GM21515 (cell line): ENCODE data around the gene MTUS2.

Source experiments
- ATAC-seq: cut with Tn5 transposase; IDR thresholded peaks from one replicate; pipeline ENCODE4 v1.9.1; 2021; ENCODE audit not compliant: unreplicated experiment

MTUS2 gene

DNA sequence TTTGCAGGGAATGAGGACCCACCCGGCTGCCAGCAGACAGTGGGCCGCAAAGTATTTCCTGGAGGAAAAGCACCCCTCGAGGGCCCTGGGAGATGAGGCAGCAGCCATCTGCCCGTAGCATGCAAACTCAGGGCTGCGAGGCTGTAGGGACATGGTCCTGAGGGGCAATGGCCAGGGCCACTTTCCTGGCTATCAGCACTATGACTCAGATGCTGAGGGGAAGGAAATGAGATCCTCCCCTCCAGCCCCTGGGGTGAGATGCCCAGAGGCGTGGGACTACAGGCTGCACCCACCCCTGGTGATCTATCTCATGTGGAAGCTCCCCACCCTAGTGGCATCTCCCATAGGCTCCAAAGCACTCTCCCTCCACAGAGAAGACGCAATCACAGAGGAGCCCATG is 695.2 kb downstream of the MTUS2 start:
- ATAC-seq: no peak

DNA sequence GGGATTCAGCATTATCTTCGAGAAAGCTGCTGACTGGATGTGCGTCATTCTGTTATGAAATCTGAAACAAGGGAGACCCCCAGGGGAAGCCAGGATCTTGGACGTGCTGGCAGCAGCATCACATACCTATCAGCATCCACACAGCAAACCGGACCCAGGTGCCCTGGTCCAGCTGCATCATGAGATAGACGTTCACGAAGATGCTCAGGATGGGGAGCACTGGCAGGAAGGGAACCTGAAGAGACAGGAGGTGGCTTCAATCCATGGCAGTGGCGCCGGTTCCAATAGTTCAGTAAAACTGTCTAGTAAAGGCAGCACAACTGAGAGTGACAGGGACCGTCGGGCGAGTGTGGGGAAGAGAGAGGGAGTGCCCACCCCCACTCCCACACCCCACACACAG is 695.9 kb downstream of the MTUS2 start:
- ATAC-seq: no peak

DNA sequence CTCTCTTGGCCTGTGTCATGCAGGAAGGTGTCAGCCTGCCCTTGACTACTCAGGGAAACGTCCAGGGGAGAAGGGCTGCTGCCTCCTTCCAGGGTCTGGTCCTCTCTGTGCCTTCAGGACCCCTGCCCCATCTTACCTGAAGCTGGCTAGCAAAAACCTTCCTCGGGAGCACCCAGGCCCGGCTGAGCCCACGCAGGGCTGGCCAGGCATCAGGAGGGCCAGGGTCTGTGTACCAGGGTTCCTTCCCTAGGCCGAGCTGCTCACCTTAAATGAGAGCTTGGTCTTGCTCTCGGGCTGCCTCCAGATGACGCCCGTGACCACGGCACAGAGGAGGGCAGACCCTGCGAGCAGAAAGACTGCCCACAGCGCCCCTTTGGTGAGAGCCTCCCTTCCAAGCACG is 696.7 kb downstream of the MTUS2 start:
- no peak for ATAC-seq

GRCh38 chr13:29519921-29520320 is 699.8 kb downstream of the MTUS2 start:
- no peak for ATAC-seq

- no peak for ATAC-seq
These were observed 700.5 kb downstream of the MTUS2 start for GRCh38 chr13:29520671-29521070.

DNA sequence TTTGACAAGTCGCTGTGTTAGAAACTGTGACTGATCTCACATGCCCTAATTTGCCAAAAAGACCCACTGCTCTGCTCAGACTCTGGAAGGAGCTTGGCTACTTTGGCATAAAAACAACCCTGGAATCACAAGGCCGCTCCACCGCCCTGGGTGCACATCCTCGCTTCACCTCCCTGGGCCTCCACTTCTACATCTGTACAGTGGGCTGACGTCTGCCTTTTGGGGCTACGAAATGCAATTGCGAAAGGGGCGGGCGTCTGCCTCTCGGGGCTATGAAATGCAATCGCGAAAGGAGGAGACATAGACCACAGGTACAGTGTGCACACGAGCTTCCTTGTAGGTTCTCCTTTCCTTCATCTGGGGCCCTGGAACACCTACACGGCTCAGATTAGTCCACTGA is 701.2 kb downstream of the MTUS2 start:
- ATAC-seq: no peak

DNA sequence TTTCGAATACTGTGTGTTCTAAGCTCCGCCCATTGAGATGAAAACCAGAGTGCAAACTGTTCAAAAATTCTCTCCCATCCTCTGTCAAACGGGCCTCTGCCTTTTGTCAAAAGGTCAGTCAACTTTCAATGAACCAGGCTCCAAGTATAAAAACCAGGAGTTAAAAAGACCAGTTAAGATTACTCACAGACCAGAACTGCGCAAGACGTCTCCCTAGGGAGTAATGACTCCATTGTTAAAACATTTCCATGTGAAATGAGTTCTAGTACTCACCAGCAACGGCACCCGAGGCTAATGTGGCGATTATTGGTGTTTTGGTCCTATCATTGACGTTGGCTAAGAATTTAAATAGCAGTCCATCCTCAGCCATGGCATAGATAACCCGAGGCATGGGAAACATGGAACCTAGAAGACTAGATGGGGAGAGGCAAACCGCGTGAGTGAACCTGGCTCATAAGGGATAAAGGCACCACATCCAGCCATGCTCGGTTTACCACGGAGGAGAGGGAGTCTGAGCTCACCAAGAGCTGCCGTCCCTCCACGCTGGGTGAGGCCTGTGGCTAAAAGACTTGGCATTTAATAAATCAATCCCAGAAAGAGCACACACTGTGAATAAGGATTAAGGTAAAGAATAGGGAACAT is 702.0 kb downstream of the MTUS2 start:
- no peak for ATAC-seq

- no peak for ATAC-seq
These were observed 703.2 kb downstream of the MTUS2 start for GRCh38 chr13:29523199-29523961.

- no peak for ATAC-seq
These were observed 704.0 kb downstream of the MTUS2 start for GRCh38 chr13:29524176-29524575.

GRCh38 chr13:29524641-29525040 is 704.5 kb downstream of the MTUS2 start:
- ATAC-seq: no peak

DNA sequence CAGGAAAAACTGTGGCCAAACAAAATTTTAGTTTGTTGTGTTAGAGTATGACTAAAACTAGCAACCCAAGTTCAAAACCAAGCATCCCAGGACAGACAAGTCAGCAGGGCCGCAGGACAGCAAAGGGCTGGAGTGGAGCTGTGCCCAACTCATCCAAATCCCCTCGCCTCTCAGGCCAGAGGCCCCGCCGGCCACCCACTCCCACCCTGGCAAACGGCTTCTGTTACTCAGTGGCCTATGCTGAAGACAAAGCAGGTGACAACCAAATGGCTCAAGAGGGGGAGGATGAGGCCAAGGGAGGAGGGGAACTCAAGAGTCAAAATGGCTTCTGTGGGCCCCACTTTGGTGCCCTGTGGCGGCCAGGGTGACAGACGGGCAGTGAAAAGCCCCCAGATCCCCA is 705.6 kb downstream of the MTUS2 start:
- ATAC-seq: no peak

GRCh38 chr13:29526741-29527140 is 706.6 kb downstream of the MTUS2 start:
- no peak for ATAC-seq

- no peak for ATAC-seq
These were observed 707.4 kb downstream of the MTUS2 start for GRCh38 chr13:29527511-29527910.

- no peak for ATAC-seq
These were observed 707.8 kb downstream of the MTUS2 start for GRCh38 chr13:29527916-29528315.

- no peak for ATAC-seq
These were observed 709.6 kb downstream of the MTUS2 start for GRCh38 chr13:29529754-29530153.

DNA sequence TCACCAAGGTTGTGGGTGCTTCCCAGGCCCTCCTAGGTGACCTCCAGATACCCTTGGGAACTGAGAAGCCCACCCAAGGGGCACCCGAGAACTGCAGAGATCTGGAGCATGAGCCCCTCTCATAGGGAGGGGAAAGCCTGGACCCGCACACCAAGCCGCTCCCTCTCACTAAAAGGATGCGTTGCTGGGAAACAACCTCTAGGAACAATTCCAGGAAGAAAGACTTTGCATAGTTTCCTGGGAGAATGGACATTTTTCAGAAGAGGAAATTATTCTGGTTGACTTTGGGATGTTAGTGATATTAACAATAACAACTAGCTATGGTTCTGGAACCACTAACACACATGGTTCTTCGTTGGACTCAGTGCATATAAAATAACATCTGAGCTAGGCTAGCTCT is 710.8 kb downstream of the MTUS2 start:
- ATAC-seq: no peak

GRCh38 chr13:29532116-29532515 is 712.0 kb downstream of the MTUS2 start:
- no peak for ATAC-seq

DNA sequence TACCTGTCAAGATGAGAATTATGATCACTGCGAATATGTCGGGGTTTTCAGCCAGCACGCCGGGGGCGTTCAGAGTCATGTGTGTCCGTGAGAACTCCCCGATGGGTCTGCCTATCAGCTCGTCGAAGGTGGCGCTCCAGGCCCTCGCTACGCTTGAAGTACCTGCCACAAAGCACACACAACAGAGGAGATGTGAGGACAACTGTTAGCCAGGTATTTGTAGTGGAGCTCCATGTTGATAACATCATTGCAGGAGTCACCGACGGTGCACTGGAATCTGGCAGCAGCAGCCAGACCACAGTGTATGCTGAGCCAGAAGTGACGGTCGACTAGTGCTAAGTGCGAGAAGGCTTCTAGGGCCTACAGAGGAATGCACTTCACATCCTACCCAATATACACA is 712.7 kb downstream of the MTUS2 start:
- no peak for ATAC-seq

DNA sequence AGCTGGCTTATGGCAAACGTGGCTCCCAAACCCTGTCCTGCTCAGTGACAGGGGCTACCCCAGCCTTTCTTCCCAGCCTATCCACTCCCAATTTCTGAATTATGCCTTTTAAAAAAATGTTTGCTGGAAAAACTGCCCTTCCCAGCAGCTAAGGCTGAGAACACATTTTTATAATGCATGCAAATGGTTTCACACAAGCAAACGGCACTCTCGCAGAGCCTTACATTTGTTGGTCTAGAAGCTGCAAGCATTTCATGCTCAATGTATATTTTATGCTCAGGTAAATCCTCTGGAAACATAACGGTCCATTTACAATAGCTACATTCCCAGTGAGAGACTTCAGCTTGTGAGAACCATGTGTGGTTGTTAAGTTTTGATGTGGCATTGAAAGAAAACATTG is 713.9 kb downstream of the MTUS2 start:
- ATAC-seq: no peak

GRCh38 chr13:29535663-29536655 is 715.8 kb downstream of the MTUS2 start:
- no peak for ATAC-seq

DNA sequence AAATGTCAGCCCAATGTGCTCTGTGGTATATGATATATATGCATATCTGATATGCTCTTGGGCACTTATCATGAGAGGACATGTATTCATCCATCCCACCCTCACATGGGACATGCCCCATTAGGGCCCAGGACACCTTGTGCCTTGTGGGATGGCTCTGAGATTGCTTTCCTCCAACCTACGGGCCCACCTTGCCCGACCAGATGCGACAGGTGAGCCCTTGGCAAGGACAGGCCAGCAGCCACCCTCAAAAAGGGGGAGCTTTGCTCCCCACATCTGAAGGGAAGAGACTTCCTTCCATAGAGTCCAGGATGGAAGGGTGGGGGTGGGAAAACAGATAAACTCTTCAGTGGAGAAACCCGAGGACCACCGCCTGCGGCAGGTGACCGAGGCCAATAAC is 716.7 kb downstream of the MTUS2 start:
- no peak for ATAC-seq
